Embryonic facial prominence (tissue), 1 donor: ENCODE results near the gene JAG2.

Source experiments
- DNase-seq: peaks from one replicate; pipeline ENCODE4 v3.0.0-alpha.2; 2016; ENCODE audit errors: extremely low spot score

JAG2 gene

GRCh38 chr14:105165761-105166485, 2.7 kb downstream of the JAG2 start:
- no peak for DNase-seq

DNA sequence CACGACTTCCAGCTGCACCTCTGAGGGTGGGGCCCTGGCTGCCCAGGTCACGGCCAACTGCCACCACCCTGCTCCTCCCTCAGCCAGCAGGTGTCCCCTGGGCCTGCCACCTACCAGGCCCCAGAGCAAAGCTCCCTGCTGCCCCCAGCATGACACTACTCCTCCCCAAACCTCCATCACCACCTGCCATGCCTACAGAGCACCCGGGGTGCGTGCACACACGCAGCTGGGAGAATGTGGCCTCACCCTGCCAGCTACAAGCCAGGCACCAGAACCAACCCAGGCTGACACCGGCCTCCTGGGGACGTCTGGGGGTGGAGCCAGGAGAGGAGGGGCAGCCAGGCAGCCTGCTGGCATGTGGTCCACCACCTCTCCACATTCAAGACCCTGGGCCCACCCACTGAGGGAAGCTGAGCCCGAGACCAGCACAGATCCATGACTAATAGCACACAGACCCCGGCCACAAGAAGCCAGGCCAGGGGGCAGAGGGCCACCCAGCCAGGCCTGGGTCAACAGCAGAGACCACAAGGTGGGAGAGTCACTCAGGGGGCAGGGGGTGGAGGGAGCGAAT, 3.4 kb downstream of the JAG2 start:
- DNase-seq: no peak

- no peak for DNase-seq
Measured at GRCh38 chr14:105163040-105163742, 5.4 kb downstream of the JAG2 start.

DNA sequence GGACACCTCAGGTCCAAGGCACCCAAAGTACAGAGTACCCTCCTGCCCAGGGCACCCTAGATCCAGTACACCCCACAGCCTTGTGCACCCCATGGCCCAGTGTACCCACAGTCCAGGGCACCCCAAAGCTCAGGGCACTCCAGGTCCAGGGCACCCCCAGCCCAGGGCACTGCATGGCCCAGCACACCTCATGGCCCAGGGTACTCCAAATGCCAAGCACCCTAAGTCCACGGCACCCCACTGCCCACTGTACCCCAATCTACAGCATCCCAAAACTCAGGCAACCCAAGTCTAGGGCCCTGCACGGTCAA, 6.0 kb downstream of the JAG2 start:
- no peak for DNase-seq

GRCh38 chr14:105161964-105162668, 6.5 kb downstream of the JAG2 start:
- no peak for DNase-seq

GRCh38 chr14:105161309-105161708, 7.3 kb downstream of the JAG2 start:
- no peak for DNase-seq

DNA sequence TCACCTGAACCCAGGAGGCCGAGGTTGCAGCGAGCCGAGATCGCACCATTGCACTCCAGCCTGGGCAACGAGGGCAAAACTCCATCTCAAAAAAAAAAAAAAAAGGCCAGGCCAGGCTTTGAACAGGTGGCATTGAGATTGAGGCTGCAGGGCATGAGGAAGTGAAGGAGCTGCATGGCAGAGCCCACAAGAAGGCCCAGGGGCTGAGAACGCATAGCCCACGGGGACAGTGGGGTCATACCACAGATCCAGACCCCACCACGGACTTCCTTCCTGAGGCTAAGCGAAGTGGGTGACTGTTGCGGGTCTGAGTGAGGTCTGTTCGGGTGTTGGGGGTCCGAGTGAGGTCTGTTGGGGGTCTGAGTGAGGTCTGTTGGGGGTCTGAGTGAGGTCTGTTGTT, 7.8 kb downstream of the JAG2 start:
- no peak for DNase-seq

DNA sequence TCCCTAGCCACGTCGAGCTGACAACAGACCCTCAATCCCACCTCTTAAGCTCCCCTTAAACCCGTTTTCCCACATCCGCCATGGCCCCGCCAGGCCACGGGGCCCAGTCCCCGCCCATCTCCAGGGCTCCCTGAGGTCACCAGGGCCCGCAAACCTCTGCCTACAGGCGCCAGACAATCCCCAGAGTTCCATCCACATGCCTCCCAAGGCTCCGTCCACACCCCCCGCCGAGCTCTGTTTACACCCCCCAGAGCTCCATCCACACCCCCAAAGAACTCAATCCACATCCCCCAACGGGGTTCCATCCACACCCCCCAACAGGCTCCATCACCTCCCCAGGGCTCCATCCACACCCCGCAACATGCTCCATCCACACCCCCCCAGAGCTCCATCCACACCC, 9.2 kb downstream of the JAG2 start:
- no peak for DNase-seq

- DNase-seq: no peak
Measured at GRCh38 chr14:105158794-105159193, 9.8 kb downstream of the JAG2 start.

DNA sequence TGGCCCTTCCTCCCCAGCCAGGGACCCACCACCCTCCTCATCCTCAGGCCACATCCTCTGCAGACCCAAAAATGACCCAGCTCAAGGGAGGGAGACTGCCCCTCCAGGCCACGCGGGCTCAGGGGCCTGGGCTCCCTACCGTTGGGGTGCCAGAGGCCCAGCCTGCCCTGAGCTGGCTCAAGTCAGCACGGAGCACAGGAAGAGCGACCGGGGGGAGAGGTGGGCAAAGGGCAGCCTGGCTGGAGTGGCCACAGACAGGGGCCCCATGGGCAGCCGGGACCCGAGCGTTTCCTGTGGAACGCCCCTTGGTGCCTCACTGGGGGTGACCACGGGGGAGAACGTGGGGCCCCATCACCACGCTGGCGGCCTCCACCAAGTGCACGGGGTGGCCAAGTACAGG, 10.7 kb downstream of the JAG2 start:
- no peak for DNase-seq

DNA sequence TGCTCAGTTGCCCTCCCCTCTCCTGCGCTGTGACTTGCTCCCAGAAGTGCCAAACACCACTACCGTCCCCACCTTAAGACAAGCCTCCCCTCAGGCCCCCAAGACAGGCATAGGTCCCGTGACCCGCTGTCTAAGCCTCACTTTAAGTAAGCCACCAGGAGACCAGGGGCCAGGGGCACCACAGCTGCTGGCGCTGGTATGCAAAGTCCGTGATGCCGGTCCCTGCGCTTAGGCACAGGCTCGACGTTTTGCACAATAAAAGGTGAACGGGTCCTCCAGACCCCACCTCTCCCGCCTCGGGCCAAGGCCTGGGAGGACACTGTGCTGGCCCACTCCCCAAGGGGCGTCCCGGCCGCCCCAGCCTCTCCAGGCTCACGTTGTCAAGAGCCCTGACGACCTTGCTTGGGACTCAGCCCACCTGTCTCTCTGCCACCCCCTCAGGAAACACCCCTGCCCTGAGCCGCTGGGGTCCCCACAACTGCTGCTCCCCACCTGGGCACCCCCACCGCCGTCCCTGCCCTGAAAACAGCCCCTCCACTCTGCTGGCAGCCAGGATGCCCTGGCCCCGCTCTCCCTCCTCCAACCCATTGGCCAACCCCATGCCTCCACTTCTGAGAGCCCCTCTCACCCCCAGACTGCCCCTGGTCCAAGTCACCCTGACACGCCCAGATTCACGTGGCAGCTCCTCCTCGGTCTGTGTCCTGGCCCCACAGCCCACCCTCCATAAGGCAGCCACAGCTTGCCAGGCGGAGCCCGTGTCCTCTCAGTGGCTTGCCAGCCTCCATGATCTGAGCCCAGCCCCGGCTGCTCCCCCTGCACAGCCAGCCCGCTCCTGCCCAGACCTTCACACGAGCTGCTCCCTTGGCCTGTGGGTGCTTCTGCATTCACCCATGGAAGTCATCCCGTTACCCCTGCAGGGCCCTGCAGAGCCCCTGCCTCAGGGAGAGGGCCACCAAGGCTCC, 11.9 kb downstream of the JAG2 start:
- no peak for DNase-seq

GRCh38 chr14:105155681-105156413, 12.7 kb downstream of the JAG2 start:
- no peak for DNase-seq

GRCh38 chr14:105155071-105155651, 13.4 kb downstream of the JAG2 start:
- no peak for DNase-seq

DNA sequence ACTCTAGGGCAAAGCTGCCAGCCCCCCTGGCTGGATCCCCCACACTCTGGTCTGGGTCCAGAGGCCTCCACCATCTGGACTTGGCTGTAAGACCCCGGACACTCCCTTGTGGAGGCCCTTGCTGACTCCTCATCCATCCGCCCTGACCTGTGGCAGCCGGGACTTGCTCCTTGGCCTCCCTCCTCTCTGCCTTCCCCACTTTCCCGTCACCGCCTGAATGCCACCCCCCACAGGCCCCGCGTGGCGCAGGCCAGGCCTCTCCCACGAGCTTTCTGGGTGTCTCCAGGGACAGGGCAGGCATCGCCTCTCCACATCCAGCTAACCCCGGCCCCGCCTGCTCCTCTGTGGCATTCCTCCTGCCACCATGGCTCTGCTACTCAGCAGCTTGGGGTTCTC, 14.1 kb downstream of the JAG2 start:
- DNase-seq: no peak

GRCh38 chr14:105153739-105154475, 14.7 kb downstream of the JAG2 start:
- no peak for DNase-seq

DNA sequence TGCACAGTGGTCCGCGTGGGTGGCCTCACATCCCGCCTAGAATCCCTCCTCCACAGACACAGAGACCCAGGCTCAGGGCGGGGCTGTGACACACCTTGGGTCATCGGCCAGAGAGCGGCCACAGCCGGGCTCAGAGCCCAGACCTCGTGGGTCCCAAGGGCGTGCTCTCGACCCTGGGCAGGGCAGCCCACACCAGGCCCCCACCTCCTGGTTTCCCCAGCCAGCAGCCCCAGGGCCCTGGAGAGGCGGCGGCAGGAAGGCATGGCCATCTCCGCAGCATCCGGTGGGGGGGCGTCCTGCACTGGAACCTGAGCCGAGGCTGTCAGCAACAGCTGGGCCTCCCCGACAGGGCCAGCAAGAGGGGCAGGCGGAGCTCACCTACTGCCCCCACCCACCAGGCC, 15.2 kb downstream of the JAG2 start:
- DNase-seq: no peak

DNA sequence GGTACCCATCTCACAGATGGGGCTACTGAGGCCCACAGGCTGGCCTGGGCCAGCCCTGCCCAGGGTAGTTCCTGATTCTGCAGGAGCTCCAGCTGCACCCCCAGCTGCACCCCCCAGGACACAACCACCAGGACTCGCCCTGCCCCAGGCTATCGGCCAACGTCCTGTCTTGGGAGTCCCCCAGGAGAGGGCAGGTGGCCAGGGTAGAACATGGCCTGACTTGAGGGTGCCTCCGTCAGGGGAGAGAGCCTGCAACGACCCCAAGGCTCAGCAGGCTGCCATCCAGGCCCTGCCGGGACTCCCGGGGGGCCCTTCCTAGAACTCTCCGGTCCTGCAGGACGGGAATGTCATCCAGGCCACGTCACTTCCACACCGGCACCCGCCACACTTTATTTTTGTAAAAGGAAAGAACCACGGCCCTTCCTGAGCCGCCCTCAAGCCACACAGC, 15.8 kb downstream of the JAG2 start:
- DNase-seq: no peak

- DNase-seq: no peak
Measured at GRCh38 chr14:105151838-105152793, 16.5 kb downstream of the JAG2 start.
